Right cardiac atrium (tissue), 5 donors: Measurements from ENCODE around the gene CRTC3. TPM values are rescaled to one million over a fixed set of nuclear protein-coding genes. Genes with fewer than 3 reads are reported as not detected.
A peak's percentile ranks its signal among the peaks of the same experiment; 100 is the strongest.

Experiments
- ATAC-seq, 2 donors: fragments of 200-7000 bp; cut with Tn5 transposase; one replicate each; pipeline versions ENCODE4 v1.8.0 to v1.9.1; 2020; ENCODE audit warnings: moderate library complexity in 2 of 2, mild to moderate bottlenecking in 1 of 2
- DNase-seq, 3 donors: peaks; one replicate each; pipeline ENCODE4 v3.0.0-alpha.2; 2020
- H3K27ac ChIP-seq: one replicate; pipeline ENCODE4 v1.5.1; 2013; ENCODE audit warnings: mild to moderate bottlenecking, low read length, control low read depth, moderate library complexity
- H3K27me3 ChIP-seq: one replicate; pipeline ENCODE4 v1.6.1; 2013; ENCODE audit not compliant: control insufficient read depth, insufficient read depth
- H3K4me1 ChIP-seq: one replicate; pipeline ENCODE4 v1.6.1; 2013; ENCODE audit warnings: low read length; ENCODE audit not compliant: control insufficient read depth, insufficient read depth
- H3K4me3 ChIP-seq: one replicate; pipeline ENCODE4 v1.5.1; 2013; ENCODE audit warnings: low read length, control low read depth
- H3K9me3 ChIP-seq: one replicate; pipeline ENCODE4 v1.6.1; 2013; ENCODE audit warnings: low read length; ENCODE audit not compliant: control insufficient read depth
- WGBS: extraction: QIAGEN DNeasy Blood & Tissue Kit; methylation state at CpG from one replicate; pipeline ENCODE4 v1.1.7; 2013; 5-methylcytosine and 5-hydroxymethylcytosine counted together
- intact Hi-C, 4 donors: fragments of 100-400 bp; cut with DNase I; formaldehyde crosslinking; loops; one replicate each; pipeline versions ENCODE4 v1.11.0 to v1.14.0; 2022 to 2023
- polyA plus RNA-seq: library from polyadenylated mRNA; stranded (reverse); fragments of 200-250 nt; gene quantifications from one replicate; pipeline ENCODE4 v1.2.3, GENCODE V29; 2013
- total RNA-seq, 4 donors: library from RNA; stranded (reverse); fragmentation: NEBNext Ultra II Directional; extraction: Animal tissue kit (Norgen Biotek cat#: 25700); gene quantifications; one replicate each; pipeline ENCODE4 v1.2.1, GENCODE V29; 2021
- donor health status: healthy with polysubstance abuse.
- donor health status: DM: no; HTN: yes; CAD: no.
- donor health status: DM: no; HTN: no; CAD: no.
- donor health status: DM: no; HTN: yes; CAD: no; lungs with severe emphysema.
- donor health status: DM: yes; HTN: yes; CAD: no.

CRTC3 gene
- total and polyA plus RNA-seq, 5 donors: 15.1 to 35.5 (median 30.4) TPM

- DNase-seq (no peak), ATAC-seq (no peak)
- Histone ChIP-seq H3K9me3 (no peaks in the 10 kb centered on the region), H3K4me3 (no peak overlapping the region), H3K4me1 (peaks cover 8% of the 10 kb centered on the region), H3K27ac (no peak overlapping the region), H3K27me3 (no peaks in the 10 kb centered on the region)
- 69% methylated on average over 3 of the region's 3 CpGs for WGBS
- intact Hi-C loops: no loop called here
Observed at GRCh38 chr15:90580946-90581345, 51.2 kb downstream of the CRTC3 start.

DNA sequence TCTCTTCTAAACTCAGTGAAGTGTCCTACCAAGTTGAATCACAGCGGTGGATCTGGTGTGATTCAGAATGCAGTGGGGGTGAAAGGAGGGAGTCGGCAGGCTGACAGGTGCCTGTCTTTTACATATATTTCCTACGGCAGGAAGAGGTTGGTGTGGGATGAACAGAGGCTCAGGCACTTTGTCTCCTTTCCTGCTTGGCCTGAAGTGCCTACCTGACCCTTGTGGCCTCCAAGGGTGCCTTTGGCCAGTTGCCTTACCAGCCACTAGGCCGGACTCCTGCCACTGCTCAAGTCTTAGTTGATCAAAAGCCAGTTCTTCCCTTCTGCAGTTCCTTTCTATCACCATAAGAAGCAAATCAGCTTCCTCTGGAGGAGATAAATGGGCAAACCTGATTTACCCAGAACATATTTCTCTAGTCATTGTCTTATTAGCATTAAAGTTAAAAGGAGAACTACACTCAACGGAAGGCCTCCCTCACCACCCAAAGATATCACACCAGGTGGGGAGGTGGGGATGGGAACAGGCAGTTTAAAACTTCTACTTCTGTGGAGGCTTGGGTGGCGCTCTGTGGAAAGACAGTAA is 52.1 kb downstream of the CRTC3 start:
- no peak for DNase-seq
- Histone ChIP-seq H3K9me3 (no peaks in the 10 kb centered on the region), H3K4me1 (peaks cover 12% of the 10 kb centered on the region), H3K4me3 (no peak overlapping the region), H3K27me3 (no peaks in the 10 kb centered on the region), H3K27ac (peak overlapping the region; percentile 65)
- intact Hi-C loops: no loop called here
- 69% methylated on average over 6 of the region's 6 CpGs for WGBS
- peak; percentile 19 to 20 for ATAC-seq

- 45% methylated on average over 2 of the region's 2 CpGs for WGBS
- H3K4me1 ChIP-seq: peaks cover 12% of the 10 kb centered on the region
- no peak overlapping the region for H3K27ac ChIP-seq
Observed at GRCh38 chr15:90582553-90582952, 52.8 kb downstream of the CRTC3 start.

DNA sequence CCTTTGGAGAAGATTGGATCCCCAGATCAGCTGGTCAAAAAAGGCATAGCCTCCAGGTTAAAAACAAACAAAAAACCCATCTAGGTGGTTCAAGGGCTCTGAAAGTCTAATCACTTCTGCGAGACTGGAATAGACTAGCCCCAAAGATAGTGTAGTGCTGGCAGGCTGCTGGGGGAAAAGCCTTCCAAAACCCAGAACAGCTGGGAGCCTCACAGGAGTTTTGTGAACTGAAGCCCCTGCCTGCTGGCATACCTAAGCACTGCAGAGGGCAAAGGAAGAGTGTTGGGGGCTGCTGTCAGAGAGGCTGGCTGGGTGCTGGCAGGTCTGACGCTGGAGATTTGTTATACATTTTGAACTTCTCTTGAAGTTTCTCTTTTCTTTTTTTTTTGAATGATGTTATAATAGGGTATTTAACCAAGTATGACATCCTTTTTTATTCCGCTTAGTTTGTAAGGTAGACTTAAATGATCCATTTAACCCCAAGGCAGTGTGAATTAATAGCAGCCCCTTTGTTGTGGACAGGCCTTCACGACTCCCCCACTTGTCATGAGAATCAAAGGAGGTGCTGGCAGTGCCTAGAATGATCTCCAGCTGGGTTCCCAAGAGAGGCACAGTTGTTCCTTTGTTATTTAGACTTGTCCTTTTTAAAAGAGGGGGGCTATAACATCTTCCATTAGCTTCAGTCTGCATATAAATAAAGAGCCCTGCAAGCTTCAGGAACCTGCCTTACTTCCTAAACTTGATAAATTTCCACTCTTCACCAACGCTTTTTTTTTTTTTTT is 53.9 kb downstream of the CRTC3 start:
- H3K4me3 ChIP-seq: no peak overlapping the region
- intact Hi-C loops: no loop called here
- 40% methylated on average over 5 of the region's 5 CpGs for WGBS
- no peaks in the 10 kb centered on the region for H3K27me3 ChIP-seq
- H3K4me1 ChIP-seq: peaks cover 12% of the 10 kb centered on the region
- H3K9me3 ChIP-seq: no peaks in the 10 kb centered on the region
- DNase-seq (peak in 1 of 3 donors; percentile 53), ATAC-seq (peak in 1 of 2 donors; percentile 30)
- H3K27ac ChIP-seq: no peak overlapping the region

More at GRCh38 chr15:90582553-90582952, 52.8 kb downstream of the CRTC3 start:
- Histone ChIP-seq H3K27me3 (no peaks in the 10 kb centered on the region), H3K4me3 (no peak overlapping the region), H3K9me3 (no peaks in the 10 kb centered on the region)
- DNase-seq: no peak
- ATAC-seq: peak in 1 of 2 donors; percentile 8
- intact Hi-C loops: no loop called here

DNA sequence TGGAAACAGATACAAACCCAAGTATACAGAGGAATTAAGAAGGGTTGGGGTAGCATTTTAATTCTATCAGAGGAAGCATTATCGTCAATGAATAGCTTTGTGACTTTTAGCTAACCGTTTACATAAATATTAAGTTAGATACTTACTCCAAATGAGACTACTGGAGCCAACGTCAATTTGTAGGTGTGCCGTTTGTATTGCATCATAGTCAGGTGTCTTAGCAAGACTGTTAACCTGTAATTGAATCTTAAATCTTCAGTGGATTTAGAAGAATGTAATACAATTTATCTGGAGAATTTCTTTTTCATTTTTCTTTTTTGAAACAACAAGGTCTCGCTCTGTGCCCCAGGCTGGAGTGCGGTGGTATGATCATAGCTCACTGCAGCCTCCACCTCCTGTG is 55.1 kb downstream of the CRTC3 start:
- Histone ChIP-seq H3K9me3 (no peaks in the 10 kb centered on the region), H3K27ac (no peak overlapping the region), H3K4me1 (peaks cover 14% of the 10 kb centered on the region), H3K4me3 (no peak overlapping the region), H3K27me3 (no peaks in the 10 kb centered on the region)
- intact Hi-C loops: no loop called here
- DNase-seq (no peak), ATAC-seq (no peak)
- 88% methylated on average over 6 of the region's 6 CpGs for WGBS

- no peak overlapping the region for H3K27ac ChIP-seq
- no peaks in the 10 kb centered on the region for H3K27me3 ChIP-seq
- peaks cover 13% of the 10 kb centered on the region for H3K4me1 ChIP-seq
- no peak overlapping the region for H3K4me3 ChIP-seq
- intact Hi-C loops: no loop called here
- ATAC-seq (no peak), DNase-seq (no peak)
- WGBS: 55% methylated on average over 4 of the region's 4 CpGs
- no peaks in the 10 kb centered on the region for H3K9me3 ChIP-seq
Observed at GRCh38 chr15:90585863-90586262, 56.1 kb downstream of the CRTC3 start.

DNA sequence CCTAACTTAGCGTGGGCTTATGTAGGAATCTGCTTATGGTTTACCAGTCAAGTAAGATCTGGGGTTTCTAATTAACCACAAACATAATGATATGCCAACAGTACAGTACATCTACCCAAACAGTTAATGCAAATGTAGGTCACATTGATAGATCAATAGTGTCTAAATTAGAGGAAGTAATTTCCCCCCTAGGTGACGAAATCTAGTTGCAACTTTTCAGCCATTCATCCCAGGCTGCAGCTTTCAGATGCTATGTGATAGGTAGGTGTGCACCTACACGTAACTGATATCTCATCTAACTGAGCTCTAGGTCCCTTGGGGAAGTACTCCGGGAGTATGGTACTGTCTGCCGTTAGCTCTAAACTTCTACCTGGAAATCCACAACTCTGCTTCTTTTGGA is 57.2 kb downstream of the CRTC3 start:
- H3K4me1 ChIP-seq: peaks cover 8% of the 10 kb centered on the region
- no peak overlapping the region for H3K4me3 ChIP-seq
- H3K9me3 ChIP-seq: no peaks in the 10 kb centered on the region
- H3K27me3 ChIP-seq: no peaks in the 10 kb centered on the region
- intact Hi-C loops: no loop called here
- 93% methylated on average over 5 of the region's 5 CpGs for WGBS
- H3K27ac ChIP-seq: no peak overlapping the region
- ATAC-seq (no peak), DNase-seq (no peak)

GRCh38 chr15:90588427-90588826 is 58.7 kb downstream of the CRTC3 start:
- no peaks in the 10 kb centered on the region for H3K9me3 ChIP-seq
- H3K27me3 ChIP-seq: no peaks in the 10 kb centered on the region
- intact Hi-C loops: no loop called here
- peaks cover 6% of the 10 kb centered on the region for H3K4me1 ChIP-seq
- no peak overlapping the region for H3K27ac ChIP-seq
- no peak for ATAC-seq
- H3K4me3 ChIP-seq: no peak overlapping the region
- WGBS: 68% methylated on average over 5 of the region's 5 CpGs
- DNase-seq: no peak

GRCh38 chr15:90591524-90591923 is 61.8 kb downstream of the CRTC3 start:
- H3K9me3 ChIP-seq: no peaks in the 10 kb centered on the region
- H3K27me3 ChIP-seq: no peaks in the 10 kb centered on the region
- no peak overlapping the region for H3K27ac ChIP-seq
- peaks cover 9% of the 10 kb centered on the region for H3K4me1 ChIP-seq
- no peak for DNase-seq
- intact Hi-C loops: no loop called here
- no peak for ATAC-seq
- 67% methylated on average over 1 of the region's 1 CpG for WGBS
- H3K4me3 ChIP-seq: no peak overlapping the region

DNA sequence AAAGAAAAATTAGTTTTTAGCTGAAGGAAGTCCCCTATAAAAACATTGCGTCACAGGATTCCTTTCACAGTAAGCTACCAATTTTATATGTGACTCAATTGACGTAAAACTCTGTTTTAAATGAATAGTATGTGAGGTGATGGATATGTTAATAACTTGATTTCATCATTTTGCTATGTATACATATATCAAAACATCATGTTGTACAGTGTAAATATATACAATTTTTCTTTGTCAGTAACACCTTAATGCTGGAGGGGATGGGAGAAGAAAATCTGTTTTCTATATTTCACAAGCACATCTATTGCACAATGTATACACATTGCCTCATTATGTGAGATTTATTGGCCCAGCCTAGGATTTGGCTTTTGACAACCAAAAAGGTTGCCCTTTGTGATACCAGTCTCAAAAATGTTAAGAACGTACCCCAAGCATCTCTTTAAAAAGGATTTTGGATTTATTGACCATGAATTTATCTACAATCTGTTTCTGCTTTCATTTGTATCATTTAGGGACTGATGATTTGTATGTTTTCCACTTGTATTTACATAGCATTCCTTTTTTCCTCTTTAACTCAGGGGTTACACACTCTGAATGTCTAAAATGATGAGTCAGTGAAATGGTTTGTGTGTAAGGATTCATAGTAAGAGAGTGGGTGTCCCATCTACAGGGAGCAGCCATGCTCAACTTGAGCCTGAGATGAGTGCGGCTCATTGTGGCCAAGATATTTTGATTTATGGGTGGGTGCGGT is 62.6 kb downstream of the CRTC3 start:
- Histone ChIP-seq H3K4me1 (peaks cover 13% of the 10 kb centered on the region), H3K27ac (no peak overlapping the region), H3K27me3 (no peaks in the 10 kb centered on the region), H3K4me3 (no peak overlapping the region), H3K9me3 (no peaks in the 10 kb centered on the region)
- ATAC-seq (no peak), DNase-seq (no peak)
- 72% methylated on average over 5 of the region's 5 CpGs for WGBS
- intact Hi-C loops: no loop called here

- intact Hi-C loops: no loop called here
Observed at GRCh38 chr15:90593499-90594158, 63.9 kb downstream of the CRTC3 start.

More at GRCh38 chr15:90593499-90594158, 63.9 kb downstream of the CRTC3 start:
- Histone ChIP-seq H3K27ac (no peak overlapping the region), H3K4me3 (no peak overlapping the region), H3K27me3 (no peaks in the 10 kb centered on the region), H3K4me1 (peaks cover 22% of the 10 kb centered on the region), H3K9me3 (no peaks in the 10 kb centered on the region)
- DNase-seq (peak in 1 of 3 donors; percentile 63), ATAC-seq (no peak)
- 66% methylated on average over 10 of the region's 10 CpGs for WGBS
